Fibroblast of skin of left biceps (primary cell): ENCODE data around the gene RBM33.

ENCODE experiments used
- DNase-seq, 2 experiments: peaks; one replicate each; pipeline ENCODE4 v3.0.0-alpha.2; 2013; ENCODE audit warnings: low read depth in 2 of 2

RBM33 gene

GRCh38 chr7:155746188-155746587, 101.7 kb downstream of the RBM33 start:
- no peak for DNase-seq

GRCh38 chr7:155747209-155747608, 102.7 kb downstream of the RBM33 start:
- no peak for DNase-seq

- no peak for DNase-seq
Measured at GRCh38 chr7:155749578-155749977, 105.1 kb downstream of the RBM33 start.

- DNase-seq: no peak
Measured at GRCh38 chr7:155750255-155751125, 106.0 kb downstream of the RBM33 start.

GRCh38 chr7:155751409-155751808, 106.9 kb downstream of the RBM33 start:
- DNase-seq: no peak

- DNase-seq: no peak
Measured at GRCh38 chr7:155752756-155753445, 108.4 kb downstream of the RBM33 start.

- DNase-seq: no peak
Measured at GRCh38 chr7:155753446-155753965, 109.0 kb downstream of the RBM33 start.

GRCh38 chr7:155754165-155754564, 109.7 kb downstream of the RBM33 start:
- DNase-seq: no peak

- no peak for DNase-seq
Measured at GRCh38 chr7:155755026-155755425, 110.6 kb downstream of the RBM33 start.

- no peak for DNase-seq
Measured at GRCh38 chr7:155756322-155756721, 111.9 kb downstream of the RBM33 start.

GRCh38 chr7:155758348-155758747, 113.9 kb downstream of the RBM33 start:
- no peak for DNase-seq

GRCh38 chr7:155759740-155760430, 115.4 kb downstream of the RBM33 start:
- no peak for DNase-seq

GRCh38 chr7:155761162-155761561, 116.7 kb downstream of the RBM33 start:
- DNase-seq: no peak

- no peak for DNase-seq
Measured at GRCh38 chr7:155762036-155762435, 117.6 kb downstream of the RBM33 start.

GRCh38 chr7:155762655-155763054, 118.2 kb downstream of the RBM33 start:
- no peak for DNase-seq

- no peak for DNase-seq
Measured at GRCh38 chr7:155763122-155763521, 118.7 kb downstream of the RBM33 start.

GRCh38 chr7:155763691-155764437, 119.4 kb downstream of the RBM33 start:
- peak; percentile 39 to 42 for DNase-seq

- no peak for DNase-seq
Measured at GRCh38 chr7:155764438-155764793, 120.0 kb downstream of the RBM33 start.

GRCh38 chr7:155765458-155765857, 121.0 kb downstream of the RBM33 start:
- no peak for DNase-seq

- no peak for DNase-seq
Measured at GRCh38 chr7:155766386-155766785, 121.9 kb downstream of the RBM33 start.
